NCI-H1930 (cell line): Measurements from ENCODE around the gene FGF7.
"Not testable (repeated sequence)": the region's sequence is repeated elsewhere in the genome, so short reads cannot be mapped to it uniquely, and the experiment has no call there.

ENCODE experiments used
- DNase-seq, 2 experiments: peaks; one replicate each; lab custom pipeline; 2025; lab: John Stamatoyannopoulos, UW

Gene FGF7

DNA sequence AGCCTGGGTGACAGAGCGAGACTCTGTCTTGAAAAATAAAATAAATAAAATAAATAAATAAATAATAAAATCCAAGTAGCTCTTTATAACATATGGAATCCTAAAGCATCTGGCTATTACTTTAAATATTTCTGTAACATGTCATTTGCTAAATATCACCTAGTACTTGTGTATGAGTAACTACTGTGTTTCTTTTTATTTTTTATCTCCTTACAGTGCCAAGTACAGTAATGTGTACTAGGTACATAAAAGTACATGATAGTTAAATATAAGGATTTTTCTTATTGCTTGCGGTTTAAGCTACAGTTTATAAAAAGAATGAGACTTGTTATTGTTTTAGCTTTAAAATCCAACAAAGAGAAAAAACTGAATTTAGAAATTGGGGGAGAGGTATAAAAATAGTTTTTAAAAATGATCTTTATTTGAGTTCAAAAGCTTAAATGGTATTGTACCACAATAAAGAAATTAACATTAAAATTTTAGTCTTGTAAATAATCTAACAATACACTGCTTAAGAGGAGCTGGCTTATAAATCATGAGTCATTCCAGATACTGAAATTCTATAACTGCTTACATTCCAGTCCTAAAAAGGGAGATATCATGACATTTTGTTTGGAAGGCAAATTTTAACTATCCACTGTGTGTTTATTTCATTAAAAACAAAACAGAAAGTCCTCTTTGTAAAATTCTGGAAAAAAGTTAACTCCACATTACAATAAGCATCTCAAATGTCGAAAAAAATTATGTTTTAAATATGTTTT lies 73.1 kb downstream of the FGF7 start:
- no peak for DNase-seq

DNA sequence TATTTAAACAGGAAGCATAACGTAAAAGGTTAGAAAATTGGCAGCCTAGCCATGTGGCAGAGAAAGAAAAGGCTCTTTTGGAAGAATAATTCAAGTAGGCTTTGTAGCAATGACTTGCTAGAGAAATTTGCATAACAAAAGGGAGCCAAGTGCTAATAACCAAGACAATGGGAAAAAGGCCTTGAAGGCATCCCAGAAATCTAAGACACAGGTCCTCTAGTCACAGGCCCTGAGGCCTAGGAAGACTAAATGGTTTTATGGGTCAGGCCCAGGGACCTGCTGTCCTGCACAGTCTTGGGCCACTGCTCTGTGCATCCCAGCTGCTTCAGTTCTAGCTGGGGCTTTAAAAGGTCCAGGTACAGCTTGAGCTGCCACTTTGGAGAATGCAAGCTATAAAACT lies 78.5 kb downstream of the FGF7 start:
- DNase-seq: no peak

DNA sequence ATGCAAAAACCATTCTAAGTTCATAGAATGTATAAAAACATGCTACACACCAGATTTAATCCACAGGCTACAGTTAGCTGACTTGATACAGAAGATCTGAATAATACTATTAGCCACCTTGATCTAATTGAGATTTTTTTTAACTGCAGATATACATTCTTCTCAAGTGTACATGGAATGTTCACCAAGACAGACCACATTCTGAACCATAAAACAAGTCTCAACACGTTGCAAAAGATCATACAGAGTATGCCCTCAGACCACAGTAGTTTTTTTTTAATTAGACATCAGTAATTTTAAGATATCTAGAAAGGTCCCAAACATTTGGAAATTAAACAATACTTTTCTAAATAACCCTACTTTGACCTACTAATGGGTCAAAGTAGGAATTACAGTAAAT lies 83.3 kb downstream of the FGF7 start:
- DNase-seq: no peak

DNA sequence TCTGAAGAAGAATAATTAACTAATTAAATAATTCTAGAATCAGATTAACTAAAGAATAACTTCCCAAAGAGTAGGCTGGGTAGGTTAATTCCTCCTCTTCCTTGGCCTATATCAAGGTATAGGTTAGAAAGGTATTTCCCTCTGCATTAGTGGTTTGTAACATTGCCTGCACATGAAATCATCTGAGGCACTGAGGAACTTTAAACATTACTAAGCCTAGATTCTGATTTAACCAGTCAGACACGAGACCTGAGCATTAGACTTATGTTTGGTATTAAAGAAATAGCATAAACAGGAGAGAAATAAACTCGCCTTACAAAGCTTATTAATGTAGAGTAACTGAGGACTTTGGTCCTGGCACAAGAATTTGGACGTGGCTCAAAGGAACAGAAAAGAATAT lies 84.2 kb downstream of the FGF7 start:
- DNase-seq: no peak

DNA sequence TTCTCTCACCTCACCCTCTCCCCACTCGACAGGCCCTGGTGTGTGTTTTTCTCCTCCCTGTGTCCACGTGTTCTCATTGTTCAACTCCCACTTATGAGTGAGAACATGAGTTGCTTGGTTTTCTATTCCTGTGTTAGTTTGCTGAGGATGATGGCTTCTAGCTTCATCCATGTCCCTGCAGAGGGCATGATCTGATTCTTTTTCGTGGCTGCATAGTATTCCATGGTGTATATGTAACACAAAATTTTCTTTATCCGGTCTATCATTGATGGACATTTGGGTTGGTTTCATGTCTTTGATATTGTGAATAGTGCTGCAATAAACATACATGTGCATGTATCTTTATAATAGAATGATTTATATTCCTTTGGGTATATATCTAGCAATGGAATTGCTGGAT lies 89.7 kb downstream of the FGF7 start:
- DNase-seq: not testable (repeated sequence)

DNA sequence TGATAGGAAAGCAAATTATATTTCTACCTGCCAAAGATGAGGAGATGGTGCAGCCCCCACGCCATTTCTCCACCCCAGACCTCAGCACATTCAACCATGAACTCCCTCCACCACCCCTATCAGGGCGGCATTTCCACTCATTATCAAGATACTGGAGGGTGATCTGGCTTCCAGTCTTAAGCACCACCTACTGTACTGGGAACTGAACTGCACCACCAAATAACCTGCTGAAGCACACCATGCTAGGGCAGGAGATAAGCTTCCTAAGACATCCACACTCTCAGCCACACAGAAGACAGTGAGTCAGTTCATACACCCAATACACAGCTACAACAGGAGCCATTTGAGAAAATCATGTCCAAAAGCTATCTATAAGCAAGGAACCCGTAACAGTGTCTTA lies 98.8 kb downstream of the FGF7 start:
- no peak for DNase-seq

DNA sequence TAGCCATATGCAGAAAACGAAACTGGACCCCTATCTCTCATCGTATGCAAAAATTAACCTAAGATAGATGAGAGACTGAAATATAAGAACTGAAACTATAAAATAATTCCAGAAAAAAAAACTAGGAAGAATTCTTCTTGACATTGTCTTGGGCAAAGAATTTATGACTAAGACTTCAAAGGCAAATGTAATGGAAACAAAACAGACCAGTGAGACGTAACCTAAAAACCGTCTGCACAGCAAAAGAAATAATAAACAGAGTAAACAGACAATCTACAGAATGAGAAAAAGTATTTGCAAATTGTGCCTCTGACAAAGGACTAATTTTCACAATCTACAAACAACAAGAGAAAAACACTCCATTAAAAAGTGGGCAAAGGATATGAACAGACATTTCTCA lies 105.2 kb downstream of the FGF7 start:
- no peak for DNase-seq

DNA sequence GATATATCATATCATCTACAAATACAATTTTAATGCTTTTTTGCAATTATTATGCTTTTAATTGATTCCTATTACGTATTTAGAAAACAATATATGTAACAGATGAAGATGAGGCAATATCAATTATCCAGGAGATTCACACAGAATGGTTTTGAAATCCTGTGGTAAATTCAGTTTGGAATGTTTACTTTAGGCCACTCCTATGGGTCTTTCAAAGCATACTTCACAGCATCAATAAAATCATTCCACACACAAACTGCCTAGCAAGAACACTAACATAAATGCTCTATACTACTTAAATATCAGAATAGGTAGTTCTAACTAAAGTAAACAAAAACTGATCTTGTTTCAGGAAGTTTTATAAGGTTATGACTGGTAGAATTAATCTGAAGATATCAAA lies 107.0 kb downstream of the FGF7 start:
- no peak for DNase-seq
